Smooth muscle cell (in vitro differentiated cells): Measurements from ENCODE around the gene RDH5. TPM values are rescaled to one million over a fixed set of nuclear protein-coding genes. Genes with fewer than 3 reads are reported as not detected.

Experiments
- DNase-seq: peaks from one replicate; lab custom pipeline; 2025; ENCODE audit not compliant: unreplicated experiment; lab: John Stamatoyannopoulos, UW
- H2AFZ ChIP-seq: fragments of 200-600 bp; sonication (generic); 2 replicates; pipeline ENCODE4 v1.6.0; 2016; ENCODE audit warnings: antibody characterized with exemption, low read depth, mild to moderate bottlenecking
- H3F3A ChIP-seq: fragments of 200-600 bp; sonication (generic); 2 replicates; pipeline ENCODE4 v1.6.0; 2017; ENCODE audit warnings: antibody characterized with exemption, low read depth
- H3K27ac ChIP-seq: fragments of 200-600 bp; sonication (generic); 2 replicates; pipeline ENCODE4 v1.5.1; 2016; ENCODE audit warnings: low read depth, mild to moderate bottlenecking
- H3K27me3 ChIP-seq: fragments of 200-600 bp; sonication (generic); 2 replicates; pipeline ENCODE4 v1.6.1; 2016; ENCODE audit warnings: low read depth, mild to moderate bottlenecking
- H3K36me3 ChIP-seq: fragments of 200-600 bp; sonication (generic); 2 replicates; pipeline ENCODE4 v1.5.1; 2016; ENCODE audit warnings: low read depth
- H3K4me1 ChIP-seq: fragments of 200-600 bp; sonication (generic); 2 replicates; pipeline ENCODE4 v1.5.1; 2016; ENCODE audit warnings: low read depth
- H3K4me2 ChIP-seq: fragments of 200-600 bp; sonication (generic); 2 replicates; pipeline ENCODE4 v1.6.0; 2016; ENCODE audit warnings: mild to moderate bottlenecking
- H3K4me3 ChIP-seq: fragments of 200-600 bp; sonication (generic); 2 replicates; pipeline ENCODE4 v1.5.1; 2016; ENCODE audit warnings: mild to moderate bottlenecking
- H3K79me2 ChIP-seq: fragments of 200-600 bp; sonication (generic); 2 replicates; pipeline ENCODE4 v1.6.0; 2016; ENCODE audit warnings: low read depth, mild to moderate bottlenecking
- H3K9ac ChIP-seq: fragments of 200-600 bp; sonication (generic); 2 replicates; pipeline ENCODE4 v1.6.0; 2016; ENCODE audit warnings: low read depth
- H3K9me3 ChIP-seq: fragments of 200-600 bp; sonication (generic); replicated peaks from 2 replicates; pipeline ENCODE4 v1.5.1; 2016; ENCODE audit warnings: low read depth
- H4K20me1 ChIP-seq: fragments of 200-600 bp; sonication (generic); 2 replicates; pipeline ENCODE4 v1.6.0; 2016; ENCODE audit warnings: low read depth
- WGBS: methylation state at CpG from one replicate; pipeline ENCODE4 v1.1.7; 2016; ENCODE audit warnings: low lambda C conversion rate; 5-methylcytosine and 5-hydroxymethylcytosine counted together
- polyA plus RNA-seq: library from polyadenylated mRNA; unstranded; fragments of >200 nt; fragmentation: Nextera tagmentation; extraction: Ambion mirVana; gene quantifications from 2 replicates; pipeline ENCODE4 v1.2.1, GENCODE V29; 2016
- total RNA-seq: library from RNA; depleted of rRNA; stranded (reverse); fragments of >200 nt; gene quantifications from 2 replicates; pipeline ENCODE4 v1.2.3, GENCODE V29; 2014
- TF ChIP-seq, protein P1 (sequence below): fragments of 200-600 bp; sonication (generic); IDR thresholded peaks from 2 replicates; pipeline ENCODE4 v1.5.1; 2017; ENCODE audit warnings: borderline replicate concordance, mild to moderate bottlenecking, antibody characterized with exemption; ENCODE audit not compliant: insufficient read depth, poor library complexity, severe bottlenecking

RDH5 gene
- total and polyA plus RNA-seq, 2 experiments from 2014 or later: 3.7 TPM; not detected in 1

DNA sequence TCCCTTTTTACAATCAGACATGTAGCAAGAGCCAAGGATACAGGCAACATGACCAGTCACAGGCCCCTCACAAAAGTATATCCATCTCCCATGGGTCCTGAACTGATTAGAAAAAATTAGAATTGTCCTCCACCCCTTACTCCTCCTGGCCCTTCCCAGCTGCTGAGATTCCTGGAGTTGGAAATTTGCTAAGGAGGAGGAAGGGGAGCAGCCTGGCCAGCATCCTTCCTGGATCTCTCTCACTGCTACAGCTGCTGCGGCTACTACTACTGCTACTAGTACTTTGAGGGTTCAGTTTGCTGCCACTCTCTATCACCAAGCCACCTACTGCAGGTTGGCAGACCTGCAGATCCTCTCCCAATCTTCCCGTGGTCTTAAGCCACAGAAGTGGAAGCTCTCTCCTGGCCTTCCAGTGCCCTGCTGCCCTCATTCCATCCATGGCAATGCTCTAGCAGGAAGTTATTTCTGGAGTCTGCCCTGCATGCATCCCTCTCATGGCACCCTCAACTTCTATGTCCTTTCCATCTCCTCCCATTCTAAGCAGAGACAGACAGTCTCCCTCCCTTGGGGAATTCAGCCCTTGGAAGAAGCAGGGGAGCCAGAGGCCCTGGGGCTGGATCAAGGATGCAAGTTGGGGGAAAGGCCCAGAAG lies 13.5 kb upstream of the RDH5 start:
- H4K20me1 ChIP-seq: no peaks in the 10 kb centered on the region
- no peak for DNase-seq
- H3K36me3 ChIP-seq: no peaks in the 10 kb centered on the region
- peaks cover 47% of the 10 kb centered on the region for H3K27me3 ChIP-seq
- no peaks in the 10 kb centered on the region for H3K9me3 ChIP-seq
- H3K4me2 ChIP-seq: peak overlapping the region; percentile 90
- no peak overlapping the region for H3K9ac ChIP-seq
- H3K27ac ChIP-seq: no peak overlapping the region
- no peaks in the 10 kb centered on the region for H3K79me2 ChIP-seq
- 68% methylated on average over 2 of the region's 2 CpGs for WGBS
- TF ChIP-seq, protein P1, sequence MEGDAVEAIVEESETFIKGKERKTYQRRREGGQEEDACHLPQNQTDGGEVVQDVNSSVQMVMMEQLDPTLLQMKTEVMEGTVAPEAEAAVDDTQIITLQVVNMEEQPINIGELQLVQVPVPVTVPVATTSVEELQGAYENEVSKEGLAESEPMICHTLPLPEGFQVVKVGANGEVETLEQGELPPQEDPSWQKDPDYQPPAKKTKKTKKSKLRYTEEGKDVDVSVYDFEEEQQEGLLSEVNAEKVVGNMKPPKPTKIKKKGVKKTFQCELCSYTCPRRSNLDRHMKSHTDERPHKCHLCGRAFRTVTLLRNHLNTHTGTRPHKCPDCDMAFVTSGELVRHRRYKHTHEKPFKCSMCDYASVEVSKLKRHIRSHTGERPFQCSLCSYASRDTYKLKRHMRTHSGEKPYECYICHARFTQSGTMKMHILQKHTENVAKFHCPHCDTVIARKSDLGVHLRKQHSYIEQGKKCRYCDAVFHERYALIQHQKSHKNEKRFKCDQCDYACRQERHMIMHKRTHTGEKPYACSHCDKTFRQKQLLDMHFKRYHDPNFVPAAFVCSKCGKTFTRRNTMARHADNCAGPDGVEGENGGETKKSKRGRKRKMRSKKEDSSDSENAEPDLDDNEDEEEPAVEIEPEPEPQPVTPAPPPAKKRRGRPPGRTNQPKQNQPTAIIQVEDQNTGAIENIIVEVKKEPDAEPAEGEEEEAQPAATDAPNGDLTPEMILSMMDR: no peak
- no peaks in the 10 kb centered on the region for H3F3A ChIP-seq
- peaks cover 3% of the 10 kb centered on the region for H3K4me1 ChIP-seq
- H3K4me3 ChIP-seq: peak overlapping the region; percentile 60
- no peak overlapping the region for H2AFZ ChIP-seq

DNA sequence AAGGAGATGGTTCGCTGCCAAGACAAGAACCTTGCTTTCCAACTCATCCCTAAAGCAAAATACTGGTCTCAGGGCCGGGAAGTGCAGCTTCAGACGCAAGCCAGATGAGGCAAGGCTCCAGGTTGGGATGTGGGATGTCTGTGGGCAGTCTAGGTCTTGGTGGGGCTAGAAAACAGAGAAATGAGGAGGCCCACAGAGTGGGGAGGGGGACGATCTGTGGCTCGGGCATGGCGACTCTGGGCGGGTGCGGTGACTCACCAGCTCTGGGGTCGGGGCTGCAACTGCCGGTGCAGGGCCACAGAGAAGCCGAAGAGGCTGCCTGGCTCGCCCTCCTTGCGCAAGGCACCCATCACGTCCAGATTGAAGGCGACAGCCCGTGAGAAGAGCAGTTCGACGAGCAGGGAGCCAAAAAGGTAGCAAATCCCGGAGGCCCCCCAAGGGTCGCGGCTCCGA lies 12.9 kb upstream of the RDH5 start:
- no peaks in the 10 kb centered on the region for H3F3A ChIP-seq
- TF ChIP-seq, protein P1: no peak
- H2AFZ ChIP-seq: peak overlapping the region; percentile 46
- no peak for DNase-seq
- peaks cover 53% of the 10 kb centered on the region for H3K27me3 ChIP-seq
- H3K9ac ChIP-seq: no peak overlapping the region
- no peaks in the 10 kb centered on the region for H4K20me1 ChIP-seq
- 3% methylated on average over 22 of the region's 22 CpGs for WGBS
- no peaks in the 10 kb centered on the region for H3K9me3 ChIP-seq
- peak overlapping the region; percentile 60 for H3K4me3 ChIP-seq
- H3K27ac ChIP-seq: no peak overlapping the region
- peak overlapping the region; percentile 90 for H3K4me2 ChIP-seq
- peaks cover 3% of the 10 kb centered on the region for H3K4me1 ChIP-seq
- no peaks in the 10 kb centered on the region for H3K79me2 ChIP-seq
- no peaks in the 10 kb centered on the region for H3K36me3 ChIP-seq

DNA sequence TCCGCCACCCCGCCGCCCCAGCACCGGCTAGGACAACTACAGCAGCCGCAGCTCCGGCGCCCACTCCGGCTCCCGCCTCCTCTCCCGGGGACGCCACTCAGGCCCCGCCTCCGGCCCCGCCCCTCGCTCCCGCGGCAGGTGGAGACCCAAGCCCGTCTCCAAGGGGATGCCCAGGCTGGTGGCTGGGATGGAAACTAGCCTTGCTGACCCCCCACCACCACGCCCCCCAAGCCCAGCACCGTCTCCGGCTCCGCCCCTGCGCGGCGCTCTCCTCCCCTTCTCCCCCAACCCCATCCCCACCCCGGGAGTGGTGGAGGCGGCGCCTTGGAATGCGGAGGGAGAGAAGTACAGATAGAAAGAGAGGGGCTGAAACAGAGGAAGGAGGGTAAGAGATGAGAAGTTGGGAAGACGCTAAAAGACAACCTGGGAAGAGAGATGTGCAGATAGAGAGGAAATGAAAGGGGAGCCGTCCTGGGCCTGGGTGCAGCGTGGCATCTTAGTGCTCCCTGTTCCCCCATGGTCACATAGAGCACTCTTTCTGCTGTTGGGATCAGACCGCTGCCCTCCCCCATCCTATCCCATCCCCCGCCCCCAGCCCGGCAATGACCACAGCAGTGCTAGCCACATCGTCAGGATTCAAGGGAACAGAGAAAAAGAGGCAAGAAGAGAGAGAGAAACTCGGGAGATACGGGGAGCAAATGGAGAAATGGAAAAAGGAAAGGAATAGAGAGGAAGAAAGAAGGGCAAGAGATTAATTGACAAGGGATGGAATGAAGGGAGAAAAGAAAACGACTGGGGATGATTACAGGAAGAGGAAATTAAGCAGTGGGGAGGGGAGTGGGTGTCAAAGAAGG lies 12.1 kb upstream of the RDH5 start, which contains the start of gene ITGA7:
Gene ITGA7 (minus strand): TSS at position 64 of the 854 bp plus-strand sequence. CDS start 222 bp downstream, outside the sequence.
- peaks cover 3% of the 10 kb centered on the region for H3K4me1 ChIP-seq
- 2% methylated on average over 20 of the region's 39 CpGs for WGBS

More for the DNA sequence above, 12.1 kb upstream of the RDH5 start, which contains the start of gene ITGA7:
- H3F3A ChIP-seq: no peaks in the 10 kb centered on the region
- DNase-seq: no peak
- TF ChIP-seq, protein P1: no peak
- peaks cover 59% of the 10 kb centered on the region for H3K27me3 ChIP-seq
- peak within 1 kb of the TSS; percentile 58 for H2AFZ ChIP-seq
- H3K9me3 ChIP-seq: no peaks in the 10 kb centered on the region
- no peak within 1 kb of the TSS for H3K27ac ChIP-seq
- peak within 1 kb of the TSS; percentile 60 for H3K4me3 ChIP-seq
- no peak within 1 kb of the TSS for H3K9ac ChIP-seq
- no peaks in the 10 kb centered on the region for H3K36me3 ChIP-seq
- peak within 1 kb of the TSS; percentile 90 for H3K4me2 ChIP-seq
- H4K20me1 ChIP-seq: no peaks in the 10 kb centered on the region
- no peaks in the 10 kb centered on the region for H3K79me2 ChIP-seq
